Keratinocyte (primary cell): ENCODE results near the gene CYTH2. TPM values are rescaled to one million over a fixed set of nuclear protein-coding genes. Genes with fewer than 3 reads are reported as not detected.

Source experiments
- DNase-seq: peaks from one replicate; pipeline ENCODE4 v3.0.0-alpha.2; 2011; ENCODE audit warnings: low read depth, missing footprints, low spot score
- FAIRE-seq: peaks from 2 replicates; lab custom pipeline; 2011; peaks lifted over from hg19 to GRCh38; lab: Jason Lieb, UNC
- H2AFZ ChIP-seq: 2 replicates; pipeline ENCODE4 v1.6.0; 2012; ENCODE audit warnings: low read length, control low read depth, inconsistent platforms; ENCODE audit not compliant: control insufficient read depth
- H3K27ac ChIP-seq: 2 replicates; pipeline ENCODE4 v1.5.1; 2011; ENCODE audit warnings: low read length; ENCODE audit not compliant: control insufficient read depth, insufficient read depth
- H3K27me3 ChIP-seq: 3 replicates; pipeline ENCODE4 v1.6.0; 2011; ENCODE audit warnings: low read length; ENCODE audit not compliant: control insufficient read depth, insufficient read depth; ENCODE audit errors: extremely low read depth
- H3K36me3 ChIP-seq, 2 experiments: 2 replicates in 1 of 2; 3 replicates in 1 of 2; pipeline ENCODE4 v1.5.1; 2011; ENCODE audit warnings: low read length in 2 of 2, mild to moderate bottlenecking in 1 of 2; ENCODE audit not compliant: control insufficient read depth in 2 of 2, insufficient read depth in 2 of 2; ENCODE audit errors: extremely low read depth in 1 of 2
- H3K4me1 ChIP-seq: 3 replicates; pipeline ENCODE4 v1.5.1; 2011; ENCODE audit warnings: low read length; ENCODE audit not compliant: control insufficient read depth, insufficient read depth; ENCODE audit errors: extremely low read depth
- H3K4me2 ChIP-seq: 3 replicates; pipeline ENCODE4 v1.6.0; 2011; ENCODE audit warnings: low read depth, low read length; ENCODE audit not compliant: control insufficient read depth, insufficient read depth; ENCODE audit errors: extremely low read depth
- H3K4me3 ChIP-seq, 3 experiments: fragments of 200-600 bp in 1 of 3; sonication (generic) in 1 of 3; 2 replicates in 2 of 3; 3 replicates in 1 of 3; pipeline ENCODE4 v1.5.1; 2011 to 2016; ENCODE audit warnings: low read length in 3 of 3, mild to moderate bottlenecking in 3 of 3, control low read depth in 2 of 3, inconsistent platforms in 1 of 3, low read depth in 1 of 3, mixed read lengths in 1 of 3, mixed run types in 1 of 3, moderate library complexity in 1 of 3; ENCODE audit not compliant: control insufficient read depth in 2 of 3, insufficient read depth in 2 of 3; ENCODE audit errors: extremely low read depth in 1 of 3
- H3K79me2 ChIP-seq: 2 replicates; pipeline ENCODE4 v1.6.0; 2012; ENCODE audit warnings: low read length; ENCODE audit not compliant: control insufficient read depth, insufficient read depth
- H3K9ac ChIP-seq: 3 replicates; pipeline ENCODE4 v1.6.0; 2011; ENCODE audit warnings: low read length; ENCODE audit not compliant: control insufficient read depth, insufficient read depth; ENCODE audit errors: extremely low read depth
- H3K9me1 ChIP-seq: 3 replicates; pipeline ENCODE4 v1.6.0; 2011; ENCODE audit warnings: low read length; ENCODE audit not compliant: control insufficient read depth, insufficient read depth; ENCODE audit errors: extremely low read depth
- H3K9me3 ChIP-seq: 2 replicates; pipeline ENCODE4 v1.5.1; 2012; ENCODE audit warnings: low read depth, low read length; ENCODE audit not compliant: control insufficient read depth
- H4K20me1 ChIP-seq: 3 replicates; pipeline ENCODE4 v1.6.0; 2011; ENCODE audit warnings: low read length; ENCODE audit not compliant: control insufficient read depth, insufficient read depth; ENCODE audit errors: extremely low read depth
- EZH2 ChIP-seq: IDR thresholded peaks from one replicate; pipeline ENCODE4 v1.6.1; 2012; ENCODE audit warnings: inconsistent platforms, mild to moderate bottlenecking, low read length, moderate library complexity
- dilution Hi-C: fragments of 300-500 bp; cut with MboI; formaldehyde crosslinking; loops from one replicate; pipeline ENCODE4 v1.7.0; 2020; ENCODE audit warnings: low sequenced_read_pairs; ENCODE audit not compliant: extremely low pct_ligation_motif_present
- polyA plus RNA-seq, 5 experiments: library from polyadenylated mRNA; depleted of rRNA in 3 of 5; stranded (reverse) in 3 of 5; stranded (forward) in 1 of 5; unstranded in 1 of 5; fragments of >200 nt; gene quantifications; 1 replicate in 1 of 5; 2 replicates in 3 of 5; 3 replicates in 1 of 5; pipeline versions ENCODE4 v1.2.1 to v1.2.3, GENCODE V29; 2011 to 2012; ENCODE audit warnings: missing spikeins in 2 of 5, low read depth in 1 of 5, low replicate concordance in 1 of 5
- TF ChIP-seq, protein P1 (sequence below), 3 experiments: IDR thresholded peaks in 1 of 3; conservative IDR thresholded peaks in 1 of 3; optimal IDR thresholded peaks in 1 of 3; 2 replicates in 2 of 3; 3 replicates in 1 of 3; pipeline versions ENCODE3 to v1.5.1; 2011; ENCODE audit warnings: low read length in 3 of 3, mild to moderate bottlenecking in 3 of 3, moderate library complexity in 2 of 3, control low read depth in 1 of 3, inconsistent platforms in 1 of 3; ENCODE audit not compliant: insufficient read depth in 2 of 3; ENCODE audit errors: extremely low read depth in 1 of 3

CYTH2 gene
- polyA plus RNA-seq, 1 donor (not counting 4 experiments of a cell fraction or from before 2014, with no cell fraction given) = 27.0 TPM

DNA sequence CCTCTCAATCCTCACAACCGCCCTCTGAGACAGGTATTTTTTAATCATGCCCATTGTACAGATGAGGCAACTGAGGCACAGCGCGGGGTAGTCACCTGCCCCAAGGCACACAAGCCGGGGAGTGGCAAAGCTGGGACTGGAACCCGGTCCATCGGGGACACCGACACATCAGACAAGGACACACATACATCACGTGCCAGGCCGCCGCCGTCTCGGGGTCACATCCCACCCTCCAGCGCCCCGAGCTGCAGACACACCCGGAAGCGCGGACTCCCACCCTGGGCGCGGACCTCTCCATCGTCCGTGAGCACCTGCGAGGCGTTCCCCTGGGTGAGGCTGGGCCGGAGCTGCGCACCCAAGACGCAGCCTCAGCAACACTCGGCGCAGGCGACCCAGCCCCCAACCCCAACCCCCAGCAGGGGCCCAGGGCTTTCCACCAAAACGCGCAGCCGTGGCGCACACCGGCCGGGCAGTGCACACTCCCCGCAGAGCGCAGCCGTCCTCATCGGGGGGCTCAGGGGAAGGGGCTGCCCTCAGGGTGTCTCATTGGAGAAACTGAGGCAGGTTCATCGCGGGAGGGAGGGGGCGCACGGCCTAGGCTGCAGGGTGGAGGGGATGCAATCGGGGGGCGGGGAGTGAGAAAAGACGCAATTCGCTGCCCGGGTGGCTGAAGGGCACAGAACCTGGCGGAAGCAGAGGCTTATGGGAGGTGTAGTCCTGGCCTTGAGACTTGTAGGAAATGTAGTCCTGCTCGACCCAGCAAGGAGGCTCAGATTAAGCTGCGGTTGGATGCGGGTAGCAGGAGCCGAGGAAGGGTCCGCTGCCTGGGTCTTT lies 44.3 kb downstream of the CYTH2 start:
- peaks cover 2% of the 10 kb centered on the region for H3K4me1 ChIP-seq
- H3K79me2 ChIP-seq = no peaks in the 10 kb centered on the region
- H3K27me3 ChIP-seq = peaks cover 21% of the 10 kb centered on the region
- H3K27ac ChIP-seq = no peak overlapping the region
- peak overlapping the region; percentile 55 to 68 (median 68) for H3K4me3 ChIP-seq
- H3K9ac ChIP-seq = peak overlapping the region; percentile 33
- H4K20me1 ChIP-seq = no peaks in the 10 kb centered on the region
- peak; percentile 73 for FAIRE-seq
- TF ChIP-seq, protein P1, sequence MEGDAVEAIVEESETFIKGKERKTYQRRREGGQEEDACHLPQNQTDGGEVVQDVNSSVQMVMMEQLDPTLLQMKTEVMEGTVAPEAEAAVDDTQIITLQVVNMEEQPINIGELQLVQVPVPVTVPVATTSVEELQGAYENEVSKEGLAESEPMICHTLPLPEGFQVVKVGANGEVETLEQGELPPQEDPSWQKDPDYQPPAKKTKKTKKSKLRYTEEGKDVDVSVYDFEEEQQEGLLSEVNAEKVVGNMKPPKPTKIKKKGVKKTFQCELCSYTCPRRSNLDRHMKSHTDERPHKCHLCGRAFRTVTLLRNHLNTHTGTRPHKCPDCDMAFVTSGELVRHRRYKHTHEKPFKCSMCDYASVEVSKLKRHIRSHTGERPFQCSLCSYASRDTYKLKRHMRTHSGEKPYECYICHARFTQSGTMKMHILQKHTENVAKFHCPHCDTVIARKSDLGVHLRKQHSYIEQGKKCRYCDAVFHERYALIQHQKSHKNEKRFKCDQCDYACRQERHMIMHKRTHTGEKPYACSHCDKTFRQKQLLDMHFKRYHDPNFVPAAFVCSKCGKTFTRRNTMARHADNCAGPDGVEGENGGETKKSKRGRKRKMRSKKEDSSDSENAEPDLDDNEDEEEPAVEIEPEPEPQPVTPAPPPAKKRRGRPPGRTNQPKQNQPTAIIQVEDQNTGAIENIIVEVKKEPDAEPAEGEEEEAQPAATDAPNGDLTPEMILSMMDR (optimal IDR thresholded peaks at IDR 0.05 in 1 of 3, IDR thresholded peaks at IDR 0.05 in 1 of 3, conservative IDR thresholded peaks at IDR 0.05 in 1 of 3; ENCODE audit: extremely low read depth in 1 of 3, insufficient read depth in 2 of 3, low read length in 3 of 3) = no peak
- TF ChIP-seq EZH2 = no peak
- H3K9me3 ChIP-seq = no peaks in the 10 kb centered on the region
- no peak for DNase-seq
- H3K36me3 ChIP-seq = no peaks in the 10 kb centered on the region
- H3K4me2 ChIP-seq = peak overlapping the region; percentile 74
- H3K9me1 ChIP-seq = no peaks in the 10 kb centered on the region
- dilution Hi-C loops = no loop called here
- peak overlapping the region; percentile 84 for H2AFZ ChIP-seq

DNA sequence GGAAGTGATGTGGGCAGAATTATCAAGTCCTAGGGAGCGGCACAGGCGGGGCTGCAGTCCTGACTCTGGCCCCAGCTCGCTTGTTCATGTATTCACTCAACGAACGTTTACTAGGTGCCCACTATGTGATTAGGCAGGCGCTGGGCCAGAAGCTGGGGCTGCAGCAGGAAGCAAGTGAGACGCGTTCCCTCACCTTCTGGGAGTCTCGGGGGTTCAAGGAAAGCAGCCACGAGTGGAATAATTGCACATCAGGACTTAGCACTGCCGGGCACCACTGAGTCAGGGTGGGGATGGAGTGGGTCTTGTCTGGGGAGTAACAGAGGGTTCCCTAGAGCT lies 44.9 kb downstream of the CYTH2 start:
- peak overlapping the region; percentile 23 for H2AFZ ChIP-seq
- no peak overlapping the region for H3K9ac ChIP-seq
- H4K20me1 ChIP-seq = no peaks in the 10 kb centered on the region
- FAIRE-seq = no peak
- H3K27me3 ChIP-seq = peaks cover 21% of the 10 kb centered on the region
- DNase-seq = no peak
- dilution Hi-C loops = no loop called here
- H3K9me3 ChIP-seq = no peaks in the 10 kb centered on the region
- H3K27ac ChIP-seq = no peak overlapping the region
- no peaks in the 10 kb centered on the region for H3K9me1 ChIP-seq
- peak overlapping the region in 1 of 3 experiments; percentile 68 for H3K4me3 ChIP-seq
- no peaks in the 10 kb centered on the region for H3K79me2 ChIP-seq
- H3K4me1 ChIP-seq = peaks cover 2% of the 10 kb centered on the region
- no peak for TF ChIP-seq EZH2
- TF ChIP-seq, protein P1 (optimal IDR thresholded peaks at IDR 0.05 in 1 of 3, IDR thresholded peaks at IDR 0.05 in 1 of 3, conservative IDR thresholded peaks at IDR 0.05 in 1 of 3; ENCODE audit: extremely low read depth in 1 of 3, insufficient read depth in 2 of 3, low read length in 3 of 3) = no peak
- peak overlapping the region; percentile 74 for H3K4me2 ChIP-seq
- no peaks in the 10 kb centered on the region for H3K36me3 ChIP-seq
